Measurements from ENCODE around the gene CEP44.

CEP44 gene

DNA sequence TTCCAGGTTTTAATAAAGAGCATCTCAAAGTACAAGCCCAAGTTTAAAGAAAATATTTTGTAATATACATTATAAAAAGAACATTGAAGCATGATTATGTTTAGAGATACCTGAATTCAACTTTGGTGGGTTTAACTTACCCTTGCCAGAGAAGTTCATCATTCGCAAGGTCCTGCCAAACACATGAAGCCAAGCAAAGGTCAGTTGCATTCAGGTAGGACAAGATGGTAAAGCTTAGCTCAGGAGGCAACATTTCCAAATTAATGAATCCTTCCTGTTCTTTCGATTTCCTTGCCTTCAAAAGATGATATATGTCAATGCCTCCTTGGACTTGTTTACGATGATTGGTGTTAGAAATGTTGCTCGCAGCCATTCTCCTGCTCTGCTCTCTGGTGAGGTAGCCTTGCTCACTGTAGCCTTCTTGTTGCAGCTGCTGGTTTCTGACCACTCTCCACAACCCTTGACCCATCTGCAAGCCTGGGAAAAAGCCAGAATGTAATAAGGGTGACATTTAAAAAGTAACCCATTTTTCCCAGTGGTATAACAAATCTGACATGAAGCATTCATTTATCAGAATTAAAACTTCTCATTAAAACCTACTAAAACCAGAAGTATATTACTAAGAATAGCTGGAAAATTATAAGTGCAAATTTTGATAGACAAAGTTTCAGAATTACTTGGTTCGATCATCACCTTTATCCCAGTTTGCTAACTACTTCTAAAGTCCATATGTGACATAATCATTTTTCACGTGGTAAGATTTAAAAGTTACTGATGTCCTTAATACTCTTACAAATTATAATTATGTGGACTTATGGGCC is 20.9 kb upstream of the CEP44 start:
- no peak for TF ChIP-seq FOXP2 (optimal IDR thresholded peaks at IDR 0.05; ENCODE audit: borderline replicate concordance, extremely low read depth, extremely low read length, insufficient read depth)
- no peak for TF ChIP-seq POLR2AphosphoS5 (IDR thresholded peaks at IDR 0.05; ENCODE audit: low read depth, low read length)
- TF ChIP-seq TAF1 (IDR thresholded peaks at IDR 0.05; ENCODE audit: borderline replicate concordance, insufficient read depth, low read length): no peak
- TF ChIP-seq REST (IDR thresholded peaks at IDR 0.05; ENCODE audit: insufficient read depth in 1 of 2, low read depth in 2 of 2, low read length in 2 of 2): no peak
- no peak for TF ChIP-seq SIN3A (IDR thresholded peaks at IDR 0.05; ENCODE audit: borderline replicate concordance, insufficient read depth, low read length)

DNA sequence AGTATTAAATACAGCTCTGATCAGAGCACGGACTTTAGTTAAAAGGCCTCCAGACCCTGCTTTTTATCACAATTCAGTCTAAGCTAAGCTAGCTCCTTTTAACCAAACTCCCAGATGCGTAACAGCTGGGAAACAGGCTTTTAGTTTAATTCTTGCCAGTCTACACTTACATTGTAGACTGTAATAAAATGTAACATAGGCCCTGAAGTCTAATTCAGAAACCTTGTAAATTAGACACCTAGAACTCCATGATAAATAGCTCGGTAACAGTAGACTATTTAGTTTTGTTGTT is 20.3 kb upstream of the CEP44 start:
- TF ChIP-seq SIN3A (IDR thresholded peaks at IDR 0.05; ENCODE audit: borderline replicate concordance, insufficient read depth, low read length) (no peak), FOXP2 (optimal IDR thresholded peaks at IDR 0.05; ENCODE audit: borderline replicate concordance, extremely low read depth, extremely low read length, insufficient read depth) (no peak), POLR2AphosphoS5 (IDR thresholded peaks at IDR 0.05; ENCODE audit: low read depth, low read length) (no peak), REST (IDR thresholded peaks at IDR 0.05; ENCODE audit: insufficient read depth in 1 of 2, low read depth in 2 of 2, low read length in 2 of 2) (no peak), TAF1 (IDR thresholded peaks at IDR 0.05; ENCODE audit: borderline replicate concordance, insufficient read depth, low read length) (no peak)

GRCh38 chr4:174265916-174266315 is 17.8 kb upstream of the CEP44 start:
- no peak for TF ChIP-seq TAF1 (IDR thresholded peaks at IDR 0.05; ENCODE audit: borderline replicate concordance, insufficient read depth, low read length)

GRCh38 chr4:174266416-174266815 is 17.3 kb upstream of the CEP44 start:
- TF ChIP-seq FOXP2 (optimal IDR thresholded peaks at IDR 0.05; ENCODE audit: borderline replicate concordance, extremely low read depth, extremely low read length, insufficient read depth): no peak
- no peak for TF ChIP-seq SIN3A (IDR thresholded peaks at IDR 0.05; ENCODE audit: borderline replicate concordance, insufficient read depth, low read length)
- no peak for TF ChIP-seq POLR2AphosphoS5 (IDR thresholded peaks at IDR 0.05; ENCODE audit: low read depth, low read length)
- no peak for TF ChIP-seq TAF1 (IDR thresholded peaks at IDR 0.05; ENCODE audit: borderline replicate concordance, insufficient read depth, low read length)
- TF ChIP-seq REST (IDR thresholded peaks at IDR 0.05; ENCODE audit: insufficient read depth in 1 of 2, low read depth in 2 of 2, low read length in 2 of 2): no peak

DNA sequence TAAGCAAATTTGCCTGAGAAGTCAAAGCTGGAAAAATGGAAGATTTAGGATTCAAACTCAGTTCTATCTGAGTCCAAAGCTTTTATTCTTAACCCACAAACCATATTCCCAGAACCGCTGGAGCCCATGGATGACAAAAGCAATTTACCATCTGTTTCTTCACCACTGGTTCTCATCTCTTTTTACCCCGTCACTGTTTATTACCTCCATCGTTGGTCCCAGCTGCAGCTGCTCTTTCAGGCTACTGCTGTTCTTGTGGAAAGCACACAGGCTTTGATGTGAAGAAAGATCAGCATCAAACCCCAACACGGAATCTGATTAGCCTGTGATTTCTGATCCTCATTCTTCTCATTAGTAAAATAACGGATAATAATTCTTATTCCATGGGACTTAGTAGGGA is 9.8 kb upstream of the CEP44 start:
- no peak for TF ChIP-seq REST (IDR thresholded peaks at IDR 0.05; ENCODE audit: insufficient read depth in 1 of 2, low read depth in 2 of 2, low read length in 2 of 2)
- TF ChIP-seq FOXP2 (optimal IDR thresholded peaks at IDR 0.05; ENCODE audit: borderline replicate concordance, extremely low read depth, extremely low read length, insufficient read depth): no peak
- TF ChIP-seq POLR2AphosphoS5 (IDR thresholded peaks at IDR 0.05; ENCODE audit: low read depth, low read length): no peak
- TF ChIP-seq TAF1 (IDR thresholded peaks at IDR 0.05; ENCODE audit: borderline replicate concordance, insufficient read depth, low read length): no peak
- no peak for TF ChIP-seq SIN3A (IDR thresholded peaks at IDR 0.05; ENCODE audit: borderline replicate concordance, insufficient read depth, low read length)
